Measurements from ENCODE around the gene MAZ. TPM values are rescaled to one million over a fixed set of nuclear protein-coding genes. Genes with fewer than 3 reads are reported as not detected.

MAZ gene
- total RNA-seq, 2 donors from 2014 or later = 242 to 254 TPM

DNA sequence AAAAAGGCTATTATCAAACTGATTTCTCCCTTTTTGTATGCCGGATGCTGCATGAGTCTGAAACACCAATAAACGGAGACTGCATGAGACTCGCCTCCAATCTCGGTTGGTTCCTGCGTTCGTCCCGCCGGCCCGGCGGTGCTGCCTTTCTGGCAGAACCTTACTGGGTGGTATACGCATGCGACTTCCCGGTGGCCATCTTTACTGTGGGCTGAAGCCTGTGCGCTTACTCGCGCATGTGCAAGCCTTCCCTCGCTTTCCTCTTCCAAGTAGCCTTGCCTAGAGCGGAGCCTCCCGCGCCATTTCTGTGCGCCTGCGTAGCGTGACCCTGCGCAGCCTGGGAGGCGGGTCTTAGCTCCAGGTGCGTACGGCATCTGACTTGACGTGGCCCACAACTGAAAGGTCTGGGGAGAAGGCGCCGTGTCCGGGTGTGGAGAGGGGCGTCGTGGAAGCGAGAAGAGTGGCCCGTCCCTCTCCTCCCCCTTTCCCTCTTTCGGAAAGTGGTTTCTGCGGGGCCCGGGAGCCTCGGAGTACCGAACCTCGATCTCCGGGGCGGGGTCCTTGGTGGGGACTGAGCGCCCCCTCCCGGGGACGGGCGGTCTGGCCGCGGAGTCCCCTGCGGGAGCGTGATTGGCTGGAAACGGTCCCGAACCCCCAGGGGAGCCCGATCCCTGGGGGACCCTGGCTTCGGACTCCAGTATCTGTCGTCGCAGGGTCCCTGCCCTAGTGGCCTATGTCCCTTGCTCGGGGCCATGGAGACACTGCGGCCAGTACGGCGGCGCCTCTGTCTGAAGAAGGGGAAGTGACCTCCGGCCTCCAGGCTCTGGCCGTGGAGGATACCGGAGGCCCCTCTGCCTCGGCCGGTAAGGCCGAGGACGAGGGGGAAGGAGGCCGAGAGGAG lies 9.7 kb downstream of the MAZ start, which contains the start of gene PAGR1:
PAGR1 (plus strand) TSS at position 360 of the 901 bp plus-strand sequence; CDS start at position 734, 374 bp downstream.
- Mint-ChIP-seq H3K36me3 (ENCODE audit: low read depth) (peaks cover 4% of the 10 kb centered on the region), H3K4me1 (peaks cover 54% of the 10 kb centered on the region), H3K27me3 (no peaks in the 10 kb centered on the region), H3K27ac (peak within 1 kb of the TSS; percentile 96), H3K4me3 (peak within 1 kb of the TSS; percentile 98)
- no peaks in the 10 kb centered on the region for H3K9me3 ChIP-seq (ENCODE audit: control insufficient read depth, low read length, poor library complexity, severe bottlenecking)
- ATAC-seq (peak; percentile 79), DNase-seq (peak; percentile 93 to 99 (median 98))

DNA sequence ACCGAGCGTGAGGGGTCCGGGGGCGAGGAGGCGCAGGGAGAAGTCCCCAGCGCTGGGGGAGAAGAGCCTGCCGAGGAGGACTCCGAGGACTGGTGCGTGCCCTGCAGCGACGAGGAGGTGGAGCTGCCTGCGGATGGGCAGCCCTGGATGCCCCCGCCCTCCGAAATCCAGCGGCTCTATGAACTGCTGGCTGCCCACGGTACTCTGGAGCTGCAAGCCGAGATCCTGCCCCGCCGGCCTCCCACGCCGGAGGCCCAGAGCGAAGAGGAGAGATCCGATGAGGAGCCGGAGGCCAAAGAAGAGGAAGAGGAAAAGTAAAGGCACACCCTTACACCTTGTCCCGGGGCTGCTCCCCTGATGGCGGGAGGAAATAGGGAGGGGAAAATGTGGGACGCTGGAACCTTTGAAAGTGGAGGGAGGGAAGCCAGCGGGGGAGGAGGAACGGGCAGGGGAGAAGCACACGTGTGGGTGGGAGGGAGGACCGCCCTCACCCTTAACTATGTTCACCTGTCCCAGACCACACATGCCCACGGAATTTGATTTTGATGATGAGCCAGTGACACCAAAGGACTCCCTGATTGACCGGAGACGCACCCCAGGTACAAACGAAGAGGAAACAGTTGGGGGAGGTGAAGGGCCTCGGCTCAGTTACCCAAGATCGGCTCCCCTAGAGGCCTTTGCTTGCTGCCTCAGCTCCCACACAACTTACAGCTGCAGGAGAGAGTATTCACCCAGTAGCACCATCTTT lies 10.5 kb downstream of the MAZ start:
- H3K27ac Mint-ChIP-seq = peak overlapping the region; percentile 96
- H3K27me3 Mint-ChIP-seq = no peaks in the 10 kb centered on the region
- H3K36me3 Mint-ChIP-seq (ENCODE audit: low read depth) = peaks cover 4% of the 10 kb centered on the region
- peak overlapping the region; percentile 98 for H3K4me3 Mint-ChIP-seq
- peaks cover 52% of the 10 kb centered on the region for H3K4me1 Mint-ChIP-seq
- no peaks in the 10 kb centered on the region for H3K9me3 ChIP-seq (ENCODE audit: control insufficient read depth, low read length, poor library complexity, severe bottlenecking)
- peak in 1 of 3 donors; percentile 37 for DNase-seq
- ATAC-seq = no peak

DNA sequence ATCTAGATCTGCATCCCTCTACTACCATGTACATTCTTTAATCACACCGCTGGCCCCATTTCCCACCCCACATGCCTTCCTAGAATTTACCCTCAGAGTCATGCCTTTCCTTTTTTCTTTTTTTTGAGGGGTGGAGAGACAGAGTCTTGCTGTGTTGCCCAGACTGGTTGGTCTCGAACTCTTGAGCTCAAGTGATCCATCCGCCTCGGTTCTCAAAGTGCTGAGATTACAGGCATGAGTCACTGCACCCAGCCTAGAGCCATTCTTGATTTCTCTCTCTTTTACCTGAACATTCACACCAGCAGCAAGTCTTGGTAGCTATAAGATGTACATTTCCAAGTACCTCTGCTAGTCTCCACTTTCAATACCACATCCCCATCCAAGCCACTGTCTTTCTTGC lies 11.8 kb downstream of the MAZ start:
- Mint-ChIP-seq H3K27ac (peak overlapping the region; percentile 96), H3K4me1 (peaks cover 57% of the 10 kb centered on the region), H3K27me3 (no peaks in the 10 kb centered on the region), H3K4me3 (peak overlapping the region; percentile 96), H3K36me3 (ENCODE audit: low read depth) (peaks cover 4% of the 10 kb centered on the region)
- no peak for DNase-seq
- no peaks in the 10 kb centered on the region for H3K9me3 ChIP-seq (ENCODE audit: control insufficient read depth, low read length, poor library complexity, severe bottlenecking)
- ATAC-seq = no peak

DNA sequence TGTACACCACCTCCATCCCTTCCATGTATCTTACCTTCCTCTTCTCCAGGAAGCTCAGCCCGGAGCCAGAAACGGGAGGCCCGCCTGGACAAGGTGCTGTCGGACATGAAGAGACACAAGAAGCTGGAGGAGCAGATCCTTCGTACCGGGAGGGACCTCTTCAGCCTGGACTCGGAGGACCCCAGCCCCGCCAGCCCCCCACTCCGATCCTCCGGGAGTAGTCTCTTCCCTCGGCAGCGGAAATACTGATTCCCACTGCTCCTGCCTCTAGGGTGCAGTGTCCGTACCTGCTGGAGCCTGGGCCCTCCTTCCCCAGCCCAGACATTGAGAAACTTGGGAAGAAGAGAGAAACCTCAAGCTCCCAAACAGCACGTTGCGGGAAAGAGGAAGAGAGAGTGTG lies 13.2 kb downstream of the MAZ start:
- peak overlapping the region; percentile 96 for H3K4me3 Mint-ChIP-seq
- H3K27me3 Mint-ChIP-seq = no peaks in the 10 kb centered on the region
- peak overlapping the region; percentile 93 for H3K27ac Mint-ChIP-seq
- H3K9me3 ChIP-seq (ENCODE audit: control insufficient read depth, low read length, poor library complexity, severe bottlenecking) = no peaks in the 10 kb centered on the region
- no peak for ATAC-seq
- H3K36me3 Mint-ChIP-seq (ENCODE audit: low read depth) = peaks cover 4% of the 10 kb centered on the region
- DNase-seq = no peak
- H3K4me1 Mint-ChIP-seq = peaks cover 50% of the 10 kb centered on the region

DNA sequence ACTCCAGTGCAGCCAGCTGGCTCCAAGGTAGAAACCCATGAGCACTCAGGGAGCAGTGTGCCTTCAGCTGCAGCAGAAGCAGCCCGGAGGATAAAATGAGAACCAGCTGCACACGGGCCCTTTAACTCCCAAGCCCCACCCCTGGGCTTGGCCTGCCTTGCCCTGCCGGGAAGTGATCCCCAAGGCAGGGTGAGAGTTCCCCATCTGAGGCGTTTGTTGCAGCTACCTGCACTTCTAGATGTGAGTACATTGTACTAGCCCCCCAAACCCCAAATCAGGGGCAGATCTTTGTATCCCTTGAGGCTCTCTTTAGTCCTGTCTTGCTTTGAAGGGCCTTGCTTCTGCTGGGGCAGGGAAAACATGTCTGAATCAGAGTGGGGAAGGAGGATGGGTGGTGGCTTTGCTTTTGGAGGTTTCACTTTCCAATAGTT lies 14.0 kb downstream of the MAZ start, which contains the start of gene MVP:
MVP (plus strand) TSS at position 192 of the 431 bp plus-strand sequence. CDS start 10,088 bp downstream, outside the sequence.
- H3K4me1 Mint-ChIP-seq = peaks cover 48% of the 10 kb centered on the region
- peak within 1 kb of the TSS; percentile 93 for H3K27ac Mint-ChIP-seq
- ATAC-seq = no peak

DNA sequence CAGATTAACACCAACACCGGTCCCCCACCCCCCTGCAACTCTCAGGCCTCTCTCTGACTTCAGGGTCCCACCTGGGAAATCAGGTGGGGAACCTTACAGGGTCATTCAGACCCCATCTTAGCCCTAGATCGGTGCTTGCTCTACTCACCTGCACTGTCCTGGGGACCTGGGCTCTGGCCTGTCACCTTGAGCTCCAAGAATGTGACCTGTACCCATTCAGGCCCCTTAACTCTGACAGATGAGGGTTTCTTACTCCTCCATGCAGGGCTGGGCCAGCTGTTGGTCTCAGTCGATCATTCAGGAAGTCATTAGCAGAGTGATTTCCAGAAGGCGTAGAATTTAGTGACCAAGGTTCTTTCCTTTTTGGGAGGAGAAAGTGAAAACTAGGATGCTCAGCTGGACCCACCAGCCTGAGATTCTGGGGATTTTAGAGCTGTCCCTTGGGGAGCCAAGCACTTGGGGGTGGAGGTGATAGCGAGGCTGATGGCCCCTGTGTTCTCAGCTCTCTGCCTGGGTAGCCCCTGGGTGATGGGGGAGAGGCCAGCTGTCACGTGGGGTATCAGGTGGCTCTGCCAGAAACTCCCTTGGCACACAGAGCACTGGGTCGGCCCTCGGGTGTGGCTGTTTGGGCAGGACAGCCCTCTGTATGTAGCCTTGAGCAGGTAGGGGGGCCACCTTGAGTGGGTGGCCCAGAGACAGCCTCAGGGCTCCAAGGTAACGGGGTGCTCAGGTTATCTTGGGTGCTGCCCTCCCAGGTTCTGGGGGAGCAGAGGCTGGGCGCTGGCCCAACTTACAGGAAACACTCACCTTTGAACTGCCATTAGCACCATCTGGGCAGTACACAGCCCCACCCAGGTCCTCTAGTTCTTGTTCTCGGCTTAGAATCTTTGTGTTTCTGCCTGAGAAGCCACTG lies 14.7 kb downstream of the MAZ start:
- peak in 2 of 3 donors; percentile 40 to 42 for DNase-seq
- no peaks in the 10 kb centered on the region for H3K9me3 ChIP-seq (ENCODE audit: control insufficient read depth, low read length, poor library complexity, severe bottlenecking)
- peak; percentile 64 for ATAC-seq
- H3K27ac Mint-ChIP-seq = peak overlapping the region; percentile 93
- H3K4me3 Mint-ChIP-seq = peak overlapping the region; percentile 96
- H3K4me1 Mint-ChIP-seq = peaks cover 48% of the 10 kb centered on the region
- H3K27me3 Mint-ChIP-seq = no peaks in the 10 kb centered on the region
- H3K36me3 Mint-ChIP-seq (ENCODE audit: low read depth) = peaks cover 3% of the 10 kb centered on the region

More for the DNA sequence above, 14.0 kb downstream of the MAZ start, which contains the start of gene MVP:
- peak in 1 of 3 donors; percentile 33 for DNase-seq
- Mint-ChIP-seq H3K4me3 (peak within 1 kb of the TSS; percentile 96), H3K36me3 (ENCODE audit: low read depth) (peaks cover 4% of the 10 kb centered on the region), H3K27me3 (no peaks in the 10 kb centered on the region)
- H3K9me3 ChIP-seq (ENCODE audit: control insufficient read depth, low read length, poor library complexity, severe bottlenecking) = no peaks in the 10 kb centered on the region

DNA sequence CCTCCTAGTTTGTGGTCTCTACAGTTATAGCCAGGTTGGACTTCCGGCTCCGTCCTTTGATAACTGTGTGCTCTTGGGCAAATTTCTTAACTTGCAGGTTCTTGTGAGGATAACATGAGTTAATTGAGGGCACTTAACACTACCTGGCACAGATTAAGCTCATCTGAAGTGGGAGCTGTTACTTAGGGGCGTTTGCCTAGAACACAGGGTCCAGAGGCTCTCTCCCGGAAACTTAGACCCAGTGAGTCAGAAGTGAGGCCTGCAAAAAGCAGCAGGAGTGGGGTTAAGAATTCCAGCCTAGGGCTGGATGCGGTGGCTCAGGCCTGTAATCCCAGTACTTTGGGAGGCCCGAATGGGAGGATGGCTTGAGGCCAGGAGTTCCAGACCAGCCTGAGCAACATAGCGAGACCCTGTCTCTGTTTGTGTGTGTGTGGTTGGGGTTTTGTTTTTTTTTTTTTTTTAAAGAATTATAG lies 15.3 kb downstream of the MAZ start:
- no peak for ATAC-seq
- Mint-ChIP-seq H3K4me1 (peaks cover 49% of the 10 kb centered on the region), H3K27ac (peak overlapping the region; percentile 93), H3K27me3 (no peaks in the 10 kb centered on the region), H3K36me3 (ENCODE audit: low read depth) (peaks cover 2% of the 10 kb centered on the region), H3K4me3 (peak overlapping the region; percentile 96)
- DNase-seq = no peak
- H3K9me3 ChIP-seq (ENCODE audit: control insufficient read depth, low read length, poor library complexity, severe bottlenecking) = no peaks in the 10 kb centered on the region

DNA sequence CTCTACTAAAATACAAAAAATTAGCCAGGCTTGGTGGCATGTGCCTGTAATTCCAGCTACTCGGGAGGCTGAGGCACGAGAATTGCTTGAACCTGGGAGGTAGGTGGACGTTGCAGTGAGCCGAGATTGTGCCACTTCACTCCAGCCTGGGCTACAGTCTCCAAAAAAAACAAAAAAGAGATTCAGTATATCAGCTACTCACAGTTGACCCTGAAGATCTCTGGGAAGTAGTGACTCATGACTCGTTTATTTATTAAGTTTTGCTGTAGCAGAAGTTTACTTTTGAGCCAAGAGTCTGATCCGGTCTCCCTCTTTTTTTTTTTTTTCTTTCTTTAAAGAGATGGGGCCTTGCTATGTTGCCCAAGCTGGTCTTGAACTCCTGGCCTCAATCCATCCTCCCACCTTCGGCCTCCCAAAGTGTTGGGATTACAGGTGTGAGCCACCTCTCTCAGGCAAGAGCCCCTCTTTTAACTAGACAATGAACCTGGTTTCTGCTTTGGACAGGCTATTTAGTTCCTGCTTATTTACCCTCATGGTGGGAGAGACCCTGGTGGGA lies 18.3 kb downstream of the MAZ start:
- Mint-ChIP-seq H3K36me3 (ENCODE audit: low read depth) (no peaks in the 10 kb centered on the region), H3K4me1 (peaks cover 46% of the 10 kb centered on the region), H3K27me3 (no peaks in the 10 kb centered on the region), H3K27ac (peak overlapping the region; percentile 93), H3K4me3 (peak overlapping the region; percentile 90)
- ATAC-seq (no peak), DNase-seq (no peak)
- H3K9me3 ChIP-seq (ENCODE audit: control insufficient read depth, low read length, poor library complexity, severe bottlenecking) = no peaks in the 10 kb centered on the region

DNA sequence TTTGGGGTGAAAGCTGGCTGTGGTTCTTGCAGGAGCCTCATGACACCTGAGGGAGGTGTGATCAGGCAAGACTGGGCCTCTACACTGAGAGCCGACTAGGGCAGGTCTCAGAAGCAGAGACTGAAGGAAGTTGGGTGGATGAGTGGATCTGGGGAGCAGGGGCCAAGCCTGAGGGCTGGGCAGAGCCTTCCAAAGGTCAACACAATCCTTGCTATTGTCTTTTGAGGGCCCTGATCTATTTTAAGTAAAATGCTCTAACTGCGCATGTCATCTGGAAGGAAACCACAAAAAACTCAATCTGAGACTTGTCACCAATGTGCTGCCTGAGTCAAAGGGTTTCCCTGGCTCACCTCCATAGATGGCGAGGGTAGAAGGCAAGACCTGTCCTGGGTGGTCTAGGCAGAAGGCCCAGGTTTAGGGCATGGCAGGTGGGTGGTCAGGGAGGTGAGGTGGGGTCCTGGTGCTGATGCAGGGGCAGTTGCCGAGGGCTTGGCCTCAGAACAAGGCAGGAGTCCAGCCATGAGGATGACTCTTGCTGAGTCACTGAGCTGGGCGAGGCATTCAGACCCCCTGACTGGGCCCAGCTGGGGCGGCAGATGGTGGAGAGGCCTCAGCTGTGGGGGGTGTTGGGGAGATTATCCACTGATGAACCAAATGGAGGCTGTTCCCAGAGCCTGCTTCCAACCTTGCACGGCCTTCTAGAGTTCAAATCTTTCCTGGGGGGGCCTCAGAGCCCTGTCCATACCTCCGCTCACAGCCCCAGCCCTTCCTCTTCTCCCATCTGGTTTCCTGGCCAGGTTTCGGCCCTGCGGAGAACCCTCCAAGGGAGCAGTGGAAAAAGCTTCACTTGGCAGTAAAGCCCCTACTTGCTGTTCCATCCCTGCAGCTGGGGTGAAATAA lies 19.1 kb downstream of the MAZ start:
- Mint-ChIP-seq H3K4me3 (peak overlapping the region; percentile 90), H3K4me1 (peaks cover 46% of the 10 kb centered on the region)
- no peak for ATAC-seq

DNA sequence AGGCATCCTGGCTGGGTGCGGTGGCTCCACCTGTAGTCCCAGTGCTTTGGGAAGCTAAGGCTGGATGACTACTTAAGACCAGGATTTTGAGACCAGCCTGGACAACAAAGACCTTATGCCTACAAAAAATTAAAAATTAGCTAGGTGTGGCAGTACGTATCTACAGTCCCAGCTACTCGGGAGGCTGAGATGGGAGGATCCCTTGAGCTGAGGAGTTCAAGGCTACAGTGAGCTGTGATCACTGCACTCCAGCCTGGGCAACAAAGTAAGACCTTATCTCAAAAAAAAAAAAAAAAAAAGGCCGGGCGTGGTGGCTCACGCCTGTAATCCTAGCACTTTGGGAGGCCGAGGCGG lies 20.0 kb downstream of the MAZ start:
- Mint-ChIP-seq H3K4me3 (peak overlapping the region; percentile 90), H3K27ac (peak overlapping the region; percentile 93), H3K4me1 (peaks cover 40% of the 10 kb centered on the region), H3K27me3 (no peaks in the 10 kb centered on the region), H3K36me3 (ENCODE audit: low read depth) (no peaks in the 10 kb centered on the region)
- DNase-seq (no peak), ATAC-seq (no peak)
- H3K9me3 ChIP-seq (ENCODE audit: control insufficient read depth, low read length, poor library complexity, severe bottlenecking) = no peaks in the 10 kb centered on the region

More for the DNA sequence above, 19.1 kb downstream of the MAZ start:
- DNase-seq = no peak
- H3K27me3 Mint-ChIP-seq = no peaks in the 10 kb centered on the region
- H3K9me3 ChIP-seq (ENCODE audit: control insufficient read depth, low read length, poor library complexity, severe bottlenecking) = no peaks in the 10 kb centered on the region
- peak overlapping the region; percentile 93 for H3K27ac Mint-ChIP-seq
- H3K36me3 Mint-ChIP-seq (ENCODE audit: low read depth) = no peaks in the 10 kb centered on the region

DNA sequence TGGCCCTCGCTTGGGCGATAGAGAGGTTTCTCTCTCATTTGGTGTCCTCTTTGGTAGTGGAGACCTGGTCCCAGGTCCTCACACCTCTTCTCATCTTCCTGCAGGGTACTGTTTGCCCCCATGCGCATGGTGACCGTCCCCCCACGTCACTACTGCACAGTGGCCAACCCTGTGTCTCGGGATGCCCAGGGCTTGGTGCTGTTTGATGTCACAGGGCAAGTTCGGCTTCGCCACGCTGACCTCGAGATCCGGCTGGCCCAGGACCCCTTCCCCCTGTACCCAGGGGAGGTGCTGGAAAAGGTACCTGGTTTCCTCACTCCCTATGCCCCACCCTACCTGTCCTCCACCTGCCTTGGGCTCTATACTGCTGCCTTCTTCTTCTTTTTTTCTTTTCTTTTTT lies 24.4 kb downstream of the MAZ start:
- H3K27me3 Mint-ChIP-seq = no peaks in the 10 kb centered on the region
- H3K4me3 Mint-ChIP-seq = no peak overlapping the region
- H3K4me1 Mint-ChIP-seq = peaks cover 24% of the 10 kb centered on the region
- DNase-seq (no peak), ATAC-seq (no peak)
- peak overlapping the region; percentile 72 for H3K27ac Mint-ChIP-seq
- H3K36me3 Mint-ChIP-seq (ENCODE audit: low read depth) = peaks cover 7% of the 10 kb centered on the region
- H3K9me3 ChIP-seq (ENCODE audit: control insufficient read depth, low read length, poor library complexity, severe bottlenecking) = no peaks in the 10 kb centered on the region
